ENCODE data around the gene LCN1. TPM values are rescaled to one million over a fixed set of nuclear protein-coding genes. Genes with fewer than 3 reads are reported as not detected.

LCN1 gene
- total RNA-seq, 2 donors from 2014 or later, result not detected

DNA sequence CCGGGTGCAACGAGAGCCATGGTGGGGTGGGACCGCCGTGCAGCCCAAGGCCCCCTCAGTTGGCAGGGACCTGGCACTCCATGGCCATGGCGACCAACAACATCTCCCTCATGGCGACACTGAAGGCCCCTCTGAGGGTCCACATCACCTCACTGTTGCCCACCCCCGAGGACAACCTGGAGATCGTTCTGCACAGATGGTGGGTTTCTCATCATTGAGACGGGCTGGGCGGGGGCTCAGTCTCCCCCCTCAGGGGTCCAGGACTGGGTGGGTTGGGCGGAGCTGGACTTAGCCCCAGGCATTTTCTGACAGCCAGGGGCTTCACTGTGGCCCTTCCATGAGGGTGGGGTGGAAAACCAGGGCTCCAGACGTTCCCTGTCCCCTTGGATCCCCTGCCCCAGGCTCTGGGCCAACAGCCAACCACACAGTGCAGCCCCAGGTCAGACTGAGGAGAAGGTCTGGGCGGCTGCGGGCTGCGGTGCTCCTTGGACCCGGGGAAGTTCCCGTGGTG is 41.0 kb downstream of the LCN1 start:
- no peak for DNase-seq (ENCODE audit: low spot score)
- Histone ChIP-seq H3K36me3 (no peaks in the 10 kb centered on the region), H3K4me1 (ENCODE audit: control insufficient read depth in 1 of 2, low read depth in 2 of 2) (no peaks in the 10 kb centered on the region), H3K27ac (no peak overlapping the region), H3K9me3 (no peaks in the 10 kb centered on the region), H3K27me3 (replicated peaks; ENCODE audit: insufficient read depth) (no peaks in the 10 kb centered on the region), H3K4me3 (no peak overlapping the region)
- no peak for ATAC-seq (ENCODE audit: insufficient number of reproducible peaks, low FRiP score, low read depth)
- TF ChIP-seq, protein P1, sequence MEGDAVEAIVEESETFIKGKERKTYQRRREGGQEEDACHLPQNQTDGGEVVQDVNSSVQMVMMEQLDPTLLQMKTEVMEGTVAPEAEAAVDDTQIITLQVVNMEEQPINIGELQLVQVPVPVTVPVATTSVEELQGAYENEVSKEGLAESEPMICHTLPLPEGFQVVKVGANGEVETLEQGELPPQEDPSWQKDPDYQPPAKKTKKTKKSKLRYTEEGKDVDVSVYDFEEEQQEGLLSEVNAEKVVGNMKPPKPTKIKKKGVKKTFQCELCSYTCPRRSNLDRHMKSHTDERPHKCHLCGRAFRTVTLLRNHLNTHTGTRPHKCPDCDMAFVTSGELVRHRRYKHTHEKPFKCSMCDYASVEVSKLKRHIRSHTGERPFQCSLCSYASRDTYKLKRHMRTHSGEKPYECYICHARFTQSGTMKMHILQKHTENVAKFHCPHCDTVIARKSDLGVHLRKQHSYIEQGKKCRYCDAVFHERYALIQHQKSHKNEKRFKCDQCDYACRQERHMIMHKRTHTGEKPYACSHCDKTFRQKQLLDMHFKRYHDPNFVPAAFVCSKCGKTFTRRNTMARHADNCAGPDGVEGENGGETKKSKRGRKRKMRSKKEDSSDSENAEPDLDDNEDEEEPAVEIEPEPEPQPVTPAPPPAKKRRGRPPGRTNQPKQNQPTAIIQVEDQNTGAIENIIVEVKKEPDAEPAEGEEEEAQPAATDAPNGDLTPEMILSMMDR (IDR thresholded peaks at IDR 0.05), result no peak

DNA sequence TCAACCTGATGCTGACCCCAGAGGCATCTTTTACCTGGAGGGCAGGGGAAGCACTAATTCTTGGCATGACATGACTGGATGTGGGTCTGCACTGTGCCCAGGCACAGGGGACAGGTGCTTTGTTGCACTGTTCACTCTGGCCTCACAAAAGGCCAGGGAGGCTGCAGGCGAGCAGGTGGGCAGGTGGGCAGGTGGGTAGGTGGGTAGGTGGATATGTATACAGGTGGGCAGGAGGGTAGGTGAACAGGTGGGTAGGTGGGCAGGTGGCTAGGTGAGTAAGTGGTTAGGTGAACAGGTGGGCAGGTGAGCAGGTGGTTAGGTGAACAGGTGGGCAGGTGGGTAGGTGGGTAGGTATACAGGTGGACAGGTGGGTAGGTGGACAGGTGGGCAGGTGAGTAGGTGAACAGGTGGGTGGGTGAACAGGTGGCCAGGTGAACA is 41.8 kb downstream of the LCN1 start:
- Histone ChIP-seq H3K9me3 (no peaks in the 10 kb centered on the region), H3K4me3 (no peak overlapping the region), H3K27me3 (replicated peaks; ENCODE audit: insufficient read depth) (no peaks in the 10 kb centered on the region), H3K27ac (no peak overlapping the region), H3K36me3 (no peaks in the 10 kb centered on the region), H3K4me1 (ENCODE audit: control insufficient read depth in 1 of 2, low read depth in 2 of 2) (no peaks in the 10 kb centered on the region)
- ATAC-seq (ENCODE audit: insufficient number of reproducible peaks, low FRiP score, low read depth), result no peak
- TF ChIP-seq, protein P1 (IDR thresholded peaks at IDR 0.05), result no peak
- no peak for DNase-seq (ENCODE audit: low spot score)

DNA sequence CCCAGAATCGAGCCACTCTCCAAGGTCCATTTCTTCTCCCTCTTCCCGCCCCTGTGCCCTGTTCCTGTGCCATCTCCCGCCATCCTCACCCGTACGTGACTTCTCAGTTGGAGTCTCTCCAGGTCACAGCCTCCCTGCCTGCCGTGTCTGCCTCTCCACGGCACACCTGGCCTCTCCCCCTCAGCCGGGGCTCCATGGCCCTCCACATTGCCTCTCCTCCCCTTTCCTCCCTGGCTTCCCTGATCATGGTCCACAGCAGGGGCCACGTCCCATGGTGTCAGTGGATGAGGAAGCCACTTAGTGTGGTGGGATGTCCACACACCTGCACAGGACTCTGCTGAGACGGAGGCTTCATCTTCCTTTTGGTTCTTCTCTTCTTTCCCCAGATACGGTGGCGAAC is 42.6 kb downstream of the LCN1 start:
- TF ChIP-seq, protein P1 (IDR thresholded peaks at IDR 0.05), result no peak
- Histone ChIP-seq H3K4me3 (no peak overlapping the region), H3K36me3 (no peaks in the 10 kb centered on the region), H3K27me3 (replicated peaks; ENCODE audit: insufficient read depth) (no peaks in the 10 kb centered on the region), H3K4me1 (ENCODE audit: control insufficient read depth in 1 of 2, low read depth in 2 of 2) (no peaks in the 10 kb centered on the region), H3K9me3 (no peaks in the 10 kb centered on the region), H3K27ac (no peak overlapping the region)
- no peak for DNase-seq (ENCODE audit: low spot score)
- ATAC-seq (ENCODE audit: insufficient number of reproducible peaks, low FRiP score, low read depth), result no peak

DNA sequence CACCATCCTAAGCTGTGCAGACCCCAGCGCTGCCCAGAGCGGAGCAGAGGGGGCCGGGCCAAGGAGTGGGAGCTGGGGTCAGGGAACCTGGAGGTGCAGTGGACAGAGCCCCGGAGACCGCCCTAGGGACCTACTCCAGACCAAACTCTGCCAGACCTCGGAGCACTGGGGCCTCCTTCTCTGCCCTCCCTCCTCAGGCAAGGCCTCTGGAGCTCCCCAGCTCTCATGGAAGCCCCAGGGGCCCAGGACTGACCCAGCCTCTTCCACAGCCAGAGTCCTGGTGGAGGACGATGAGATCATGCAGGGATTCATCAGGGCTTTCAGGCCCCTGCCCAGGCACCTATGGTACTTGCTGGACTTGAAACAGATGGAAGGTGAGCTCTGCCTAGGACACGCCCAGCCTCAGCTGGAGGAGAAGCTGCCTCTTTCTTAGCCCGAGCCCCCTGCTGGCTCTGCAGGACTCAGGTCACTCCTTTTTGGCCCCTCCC is 43.9 kb downstream of the LCN1 start:
- Histone ChIP-seq H3K27ac (no peak overlapping the region), H3K27me3 (replicated peaks; ENCODE audit: insufficient read depth) (no peaks in the 10 kb centered on the region)
- DNase-seq (ENCODE audit: low spot score), result no peak

DNA sequence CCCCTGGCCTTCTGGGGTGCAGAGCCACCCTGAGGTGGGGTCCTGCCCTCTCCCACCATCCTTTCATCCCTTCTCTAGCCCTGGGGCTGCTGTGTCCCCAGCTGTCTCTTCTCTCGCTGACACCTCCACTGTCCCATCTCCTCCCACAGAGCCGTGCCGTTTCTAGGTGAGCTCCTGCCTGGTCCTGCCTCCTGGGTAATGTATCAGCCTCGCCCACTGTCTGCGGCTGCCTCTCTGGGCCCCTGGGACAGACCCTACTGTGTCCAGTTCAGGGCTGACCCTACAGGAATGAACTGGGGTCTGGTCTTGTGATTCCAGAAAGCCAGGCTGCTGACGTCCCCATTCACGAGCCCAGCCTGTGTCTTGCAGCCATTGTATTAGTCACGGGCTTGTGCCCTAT is 44.4 kb downstream of the LCN1 start:
- ATAC-seq (ENCODE audit: insufficient number of reproducible peaks, low FRiP score, low read depth), result no peak
- H3K4me3 ChIP-seq, result no peak overlapping the region
- no peaks in the 10 kb centered on the region for H3K36me3 ChIP-seq
- no peak for DNase-seq (ENCODE audit: low spot score)
- no peaks in the 10 kb centered on the region for H3K9me3 ChIP-seq
- H3K27me3 ChIP-seq (replicated peaks; ENCODE audit: insufficient read depth), result no peaks in the 10 kb centered on the region
- TF ChIP-seq, protein P1 (IDR thresholded peaks at IDR 0.05), result no peak
- H3K27ac ChIP-seq, result no peak overlapping the region
- no peaks in the 10 kb centered on the region for H3K4me1 ChIP-seq (ENCODE audit: control insufficient read depth in 1 of 2, low read depth in 2 of 2)

More for the DNA sequence above, 43.9 kb downstream of the LCN1 start:
- Histone ChIP-seq H3K4me1 (ENCODE audit: control insufficient read depth in 1 of 2, low read depth in 2 of 2) (no peaks in the 10 kb centered on the region), H3K9me3 (no peaks in the 10 kb centered on the region), H3K4me3 (no peak overlapping the region), H3K36me3 (no peaks in the 10 kb centered on the region)
- TF ChIP-seq, protein P1 (IDR thresholded peaks at IDR 0.05), result no peak
- no peak for ATAC-seq (ENCODE audit: insufficient number of reproducible peaks, low FRiP score, low read depth)
